Activated CD8-positive, alpha-beta memory T cell treated with anti-CD3 and anti-CD28 coated beads for 24 hours (primary cell): ENCODE data around the gene CYREN.
A peak's percentile ranks its signal among the peaks of the same experiment; 100 is the strongest.
"Not testable (repeated sequence)": the region's sequence is repeated elsewhere in the genome, so short reads cannot be mapped to it uniquely, and the experiment has no call there.

ENCODE experiments used
- DNase-seq: peaks from one replicate; pipeline ENCODE4 v3.0.0-alpha.2; 2020

CYREN gene, protein sequence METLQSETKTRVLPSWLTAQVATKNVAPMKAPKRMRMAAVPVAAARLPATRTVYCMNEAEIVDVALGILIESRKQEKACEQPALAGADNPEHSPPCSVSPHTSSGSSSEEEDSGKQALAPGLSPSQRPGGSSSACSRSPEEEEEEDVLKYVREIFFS

GRCh38 chr7:135170274-135170997 is at the start of gene CYREN:
Gene CYREN, minus strand, starts transcription at chr7:135170707. Its CDS starts 1,785 bp downstream, at chr7:135168922.
- peak; percentile 95 for DNase-seq

DNA sequence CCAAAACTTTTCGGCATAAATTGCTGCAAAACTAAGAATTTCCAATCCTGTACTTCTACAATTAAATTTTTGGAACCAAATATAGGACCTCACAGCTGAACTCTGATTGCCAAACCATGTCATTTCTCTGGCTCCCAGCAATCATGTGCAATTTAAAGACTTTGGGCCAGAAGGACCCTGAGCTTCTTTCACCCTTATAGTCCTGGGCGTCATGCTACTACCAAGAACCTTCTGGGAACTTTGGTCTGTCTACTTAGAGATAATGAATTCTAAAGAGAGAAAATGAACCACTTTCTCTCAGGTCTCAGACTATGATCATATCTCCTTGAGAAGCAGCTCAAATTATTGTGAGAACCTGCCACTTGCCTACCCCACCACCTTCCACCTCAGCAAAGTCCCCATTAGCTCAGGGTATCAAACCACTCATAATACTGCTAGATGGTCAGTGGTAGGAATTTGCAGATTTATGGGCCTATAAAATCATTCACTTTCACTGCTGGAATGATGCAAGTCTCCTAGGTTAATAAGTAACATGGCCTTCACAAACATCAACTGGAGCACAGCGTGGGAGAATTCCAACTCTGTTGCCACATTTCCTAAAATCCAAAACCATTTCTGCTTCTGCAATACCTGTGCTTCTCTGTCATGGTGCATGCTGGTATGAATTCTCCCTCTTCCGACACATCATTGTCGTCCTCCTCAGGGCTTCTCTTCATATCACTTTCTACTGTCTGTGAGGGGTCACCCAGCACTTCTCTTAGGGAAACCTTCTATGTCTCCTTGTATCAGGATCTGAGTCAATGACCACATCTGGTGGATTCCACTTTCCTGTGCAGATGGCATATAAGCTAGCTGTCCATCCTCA is 47.4 kb upstream of the CYREN start:
- DNase-seq = no peak

DNA sequence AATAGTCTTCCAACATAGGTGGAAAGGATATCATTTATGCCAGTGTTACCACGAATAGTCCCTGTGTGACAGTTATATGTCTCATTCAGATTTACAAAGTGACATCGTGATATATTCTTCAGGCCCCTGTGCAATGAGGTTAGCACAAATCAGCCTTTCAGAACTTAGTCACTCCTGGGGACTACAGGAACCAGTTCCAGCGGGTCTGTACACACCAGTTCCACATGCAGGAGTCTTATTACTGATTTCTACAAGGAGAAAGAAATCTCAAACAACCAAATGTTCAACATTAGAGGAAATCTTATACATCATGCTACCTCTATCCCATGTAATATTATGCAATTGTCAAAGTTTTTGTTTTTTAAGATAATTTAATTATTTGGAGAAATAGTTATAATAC is 45.2 kb upstream of the CYREN start:
- DNase-seq = no peak

GRCh38 chr7:135215180-135215579 is 44.7 kb upstream of the CYREN start:
- no peak for DNase-seq

GRCh38 chr7:135213831-135214230 is 43.3 kb upstream of the CYREN start:
- DNase-seq = no peak

DNA sequence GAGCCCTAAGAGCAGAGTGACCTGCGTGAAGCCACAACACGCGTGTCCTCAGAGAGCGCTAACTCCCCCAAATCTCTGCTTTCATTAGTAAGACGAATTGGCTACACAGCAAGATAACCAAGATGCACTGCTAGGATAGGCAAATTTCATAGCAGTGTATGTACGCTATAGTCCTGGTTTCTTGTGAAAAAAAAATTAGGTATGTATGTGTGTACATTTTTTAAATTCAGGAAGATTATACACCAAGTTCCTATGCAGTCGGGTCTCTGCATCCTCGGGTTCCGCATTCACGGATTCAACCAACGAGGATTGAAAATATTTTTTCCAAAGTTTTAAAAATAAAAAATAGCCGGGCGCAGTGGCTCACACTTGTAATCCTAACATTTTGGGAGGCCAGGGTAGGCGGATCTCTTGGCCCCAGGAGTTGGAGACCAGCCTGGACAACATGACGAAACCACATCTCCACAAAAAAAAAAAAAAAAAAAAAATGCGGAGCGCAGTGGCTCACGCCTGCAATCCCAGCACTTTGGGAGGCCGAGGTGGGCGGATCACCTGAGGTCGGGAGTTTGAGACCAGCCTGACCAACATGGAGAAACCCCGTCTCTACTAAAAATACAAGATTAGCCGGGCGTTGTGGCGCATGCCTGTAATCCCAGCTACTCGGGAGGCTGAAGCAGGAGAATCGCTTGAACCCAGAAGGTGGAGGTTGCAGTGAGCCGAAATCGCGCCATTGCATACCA is 41.6 kb upstream of the CYREN start:
- DNase-seq = not testable (repeated sequence)

- DNase-seq = peak; percentile 99
Observed at GRCh38 chr7:135211179-135211945, 40.9 kb upstream of the CYREN start, which contains the start of gene WDR91. Gene WDR91, minus strand, starts transcription at chr7:135211526. Its CDS starts 24 bp downstream, at chr7:135211502.

DNA sequence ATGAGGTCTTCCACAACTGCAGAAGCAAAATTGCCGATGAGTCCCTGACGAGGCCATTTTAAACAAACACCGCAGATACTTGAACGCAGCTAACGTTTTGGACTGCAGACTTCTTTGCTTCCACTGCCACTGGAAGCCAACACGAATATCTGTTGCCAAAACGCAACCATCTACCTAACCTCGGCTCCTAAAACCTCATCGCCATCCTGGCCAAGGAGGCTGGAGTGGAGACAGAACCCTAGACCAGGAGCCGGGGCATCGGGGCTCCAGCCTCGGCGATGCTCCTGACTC is 40.3 kb upstream of the CYREN start:
- no peak for DNase-seq

- no peak for DNase-seq
Observed at GRCh38 chr7:135209225-135209834, 38.8 kb upstream of the CYREN start.

GRCh38 chr7:135208102-135208793 is 37.7 kb upstream of the CYREN start:
- no peak for DNase-seq

DNA sequence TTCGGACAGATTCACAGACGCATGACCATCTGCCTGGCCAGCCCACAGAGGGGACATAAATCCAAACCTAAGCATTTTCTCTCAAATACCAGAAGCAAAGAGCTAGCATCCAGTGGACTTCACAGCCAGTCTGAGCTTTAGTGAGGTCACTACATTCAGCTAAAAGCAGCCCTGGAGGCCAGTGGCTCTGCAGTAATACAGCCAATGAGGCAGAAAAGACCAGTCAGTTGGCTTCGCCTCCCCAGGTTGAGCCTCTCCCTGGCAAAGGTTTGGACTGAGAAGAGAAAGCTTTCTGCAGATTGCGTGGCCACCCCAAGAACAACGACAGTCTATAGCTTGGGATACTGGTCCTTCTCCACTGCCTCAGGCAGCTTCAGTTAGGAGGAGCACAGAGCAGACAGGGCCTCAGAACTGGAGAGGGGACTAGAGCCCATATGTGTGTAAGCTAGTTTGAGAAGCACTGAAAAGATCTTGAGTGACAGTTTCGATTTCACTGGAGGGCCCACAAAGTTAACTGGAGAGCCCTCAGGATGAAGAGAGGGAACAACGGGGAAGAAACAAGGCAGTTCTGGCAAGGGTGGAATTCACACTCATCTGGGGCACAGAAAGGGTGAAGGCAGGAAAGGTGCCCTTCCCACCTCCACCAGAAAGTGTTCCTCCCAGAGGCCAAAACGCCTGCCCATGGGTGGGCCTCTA is 37.0 kb upstream of the CYREN start:
- DNase-seq = peak; percentile 50

DNA sequence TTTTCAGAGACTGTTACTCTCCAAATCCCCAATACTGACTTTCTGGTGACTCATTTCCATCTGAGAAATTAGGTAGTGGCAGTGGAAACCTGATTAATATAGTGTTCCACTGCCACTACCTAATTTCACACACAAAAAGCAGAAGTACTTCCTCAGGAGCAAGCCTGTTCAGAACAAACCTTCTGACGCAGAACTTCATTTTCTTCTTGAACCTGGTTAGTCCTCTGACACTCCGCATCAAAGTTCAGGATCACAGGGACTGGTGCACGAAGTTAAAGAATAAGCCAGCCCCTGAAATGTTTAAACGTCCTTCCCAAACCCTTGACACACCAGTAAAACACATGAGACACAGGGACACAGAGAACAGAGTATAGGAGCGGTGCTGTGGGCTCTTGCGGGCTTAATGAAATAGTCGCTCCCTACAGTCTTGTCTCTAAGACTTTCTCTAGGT is 36.5 kb upstream of the CYREN start:
- no peak for DNase-seq

- DNase-seq = no peak
Observed at GRCh38 chr7:135205850-135206249, 35.3 kb upstream of the CYREN start.

DNA sequence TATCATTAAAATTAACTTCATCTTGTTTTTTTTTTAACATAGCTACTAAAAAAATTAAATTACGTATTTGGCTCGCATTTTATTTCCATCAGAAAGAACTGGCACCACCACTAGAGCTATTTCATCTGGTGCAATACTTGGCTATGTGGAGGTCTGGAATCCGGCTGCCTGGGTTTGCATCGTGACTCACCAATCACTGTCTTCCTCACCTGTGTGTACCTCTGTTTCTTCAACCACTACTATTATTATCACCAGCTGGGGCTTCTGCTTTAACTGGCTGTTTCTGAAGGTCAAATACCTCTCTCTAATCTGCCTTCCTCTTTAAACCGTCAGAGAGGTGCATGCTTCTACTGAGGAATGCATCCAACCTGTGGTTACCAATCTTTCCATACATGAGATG is 34.4 kb upstream of the CYREN start:
- DNase-seq = no peak

- no peak for DNase-seq
Observed at GRCh38 chr7:135204341-135204749, 33.8 kb upstream of the CYREN start.

DNA sequence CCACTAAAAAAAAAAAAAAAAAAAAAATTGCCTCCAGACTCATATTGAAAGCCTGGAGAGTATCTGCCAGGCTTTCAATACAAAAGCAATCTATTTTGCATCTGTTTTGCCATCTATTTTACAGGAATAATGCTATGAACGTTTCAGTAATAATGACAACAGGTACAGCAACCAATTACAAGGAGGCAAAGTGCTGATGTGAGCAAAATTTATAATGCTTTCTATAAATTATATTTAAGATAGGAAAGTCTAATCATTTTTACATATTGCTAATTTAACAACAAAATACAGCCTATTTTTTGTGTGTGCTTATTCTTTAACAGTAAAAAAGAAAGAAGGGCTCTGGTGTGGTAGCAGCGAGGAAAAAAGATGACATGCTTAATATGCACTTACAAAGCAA is 30.8 kb upstream of the CYREN start:
- DNase-seq = no peak

DNA sequence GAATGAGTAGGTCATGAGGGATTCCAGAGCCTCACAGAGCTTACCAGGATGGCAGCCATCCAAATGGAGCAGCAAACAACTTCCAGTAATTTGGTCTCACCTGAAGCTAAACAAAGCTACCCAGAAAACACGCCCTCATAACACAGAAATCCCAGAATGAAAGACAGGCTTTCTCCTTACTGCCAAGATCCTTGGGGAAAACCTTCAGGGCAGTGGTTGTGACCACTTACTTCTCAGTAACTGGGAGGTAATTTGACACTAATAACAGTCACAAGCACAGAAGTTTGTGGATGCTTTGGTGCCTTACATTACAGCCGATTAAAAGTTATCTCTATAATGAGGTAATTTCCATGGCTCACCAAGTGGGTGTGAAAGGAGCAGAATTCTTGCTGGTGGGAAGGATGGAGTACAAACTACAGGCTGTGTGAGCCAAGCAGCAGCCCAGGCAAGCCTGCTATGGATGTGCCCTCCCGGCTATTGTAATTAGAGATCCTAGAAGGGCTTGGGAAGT is 30.4 kb upstream of the CYREN start:
- DNase-seq = peak; percentile 7

GRCh38 chr7:135199439-135199838 is 28.9 kb upstream of the CYREN start:
- peak; percentile 21 for DNase-seq

- peak; percentile 45 for DNase-seq
Observed at GRCh38 chr7:135197906-135198655, 27.6 kb upstream of the CYREN start.

DNA sequence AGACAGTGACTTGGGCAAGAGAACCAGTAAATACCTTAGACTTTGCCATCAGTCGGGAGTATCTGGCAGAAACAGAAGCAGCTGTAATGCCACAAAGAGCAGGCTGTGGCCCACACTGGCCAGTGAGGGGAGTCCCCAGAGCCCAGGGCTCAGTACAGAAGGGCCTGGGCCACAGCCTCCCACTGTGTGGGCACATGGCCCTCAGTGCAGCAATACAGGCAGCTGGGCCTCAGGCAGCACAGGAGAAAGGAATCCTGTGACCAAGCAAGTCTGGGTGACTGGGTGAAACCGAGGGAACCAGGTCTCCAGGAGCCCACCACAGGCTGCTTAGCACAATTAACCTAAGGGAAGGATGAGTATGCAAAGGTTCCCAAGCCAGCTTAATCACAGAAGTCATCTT is 26.8 kb upstream of the CYREN start:
- peak; percentile 24 for DNase-seq
